T1000 (cell line): ENCODE data around the gene GNAI2.
"Not testable (repeated sequence)": the region's sequence is repeated elsewhere in the genome, so short reads cannot be mapped to it uniquely, and the experiment has no call there.

Source experiments
- DNase-seq: peaks from one replicate; lab custom pipeline; 2025; ENCODE audit warnings: mixed read lengths; lab: John Stamatoyannopoulos, UW

Gene GNAI2

GRCh38 chr3:50226888-50227389 is 9.1 kb upstream of the GNAI2 start:
- DNase-seq = no peak

GRCh38 chr3:50227390-50228183 is 8.4 kb upstream of the GNAI2 start:
- peak; percentile 92 for DNase-seq

GRCh38 chr3:50228184-50228763 is 7.7 kb upstream of the GNAI2 start:
- DNase-seq = not testable (repeated sequence)

GRCh38 chr3:50229490-50229889 is 6.5 kb upstream of the GNAI2 start:
- no peak for DNase-seq

- DNase-seq = no peak
These were observed 5.8 kb upstream of the GNAI2 start for GRCh38 chr3:50230104-50230793.

- DNase-seq = no peak
These were observed 5.2 kb upstream of the GNAI2 start for GRCh38 chr3:50230794-50231125.

- no peak for DNase-seq
These were observed 4.4 kb upstream of the GNAI2 start for GRCh38 chr3:50231581-50231980.

- no peak for DNase-seq
These were observed 3.7 kb upstream of the GNAI2 start for GRCh38 chr3:50232303-50232702.

GRCh38 chr3:50233176-50233575 is 2.8 kb upstream of the GNAI2 start:
- DNase-seq = no peak

- DNase-seq = no peak
These were observed 604 bp downstream of the GNAI2 start for GRCh38 chr3:50236484-50237132.

GRCh38 chr3:50237133-50237651 is 1.2 kb downstream of the GNAI2 start:
- no peak for DNase-seq

- peak; percentile 57 for DNase-seq
These were observed 1.9 kb downstream of the GNAI2 start for GRCh38 chr3:50237754-50238548.

- DNase-seq = no peak
These were observed 2.6 kb downstream of the GNAI2 start for GRCh38 chr3:50238549-50239026.

GRCh38 chr3:50239649-50240048 is 3.6 kb downstream of the GNAI2 start:
- DNase-seq = no peak

- no peak for DNase-seq
These were observed 5.2 kb downstream of the GNAI2 start for GRCh38 chr3:50241163-50241562.

- DNase-seq = no peak
These were observed 5.8 kb downstream of the GNAI2 start for GRCh38 chr3:50241713-50242380.

GRCh38 chr3:50242381-50242770 is 6.4 kb downstream of the GNAI2 start:
- no peak for DNase-seq

GRCh38 chr3:50242851-50243542 is 7.0 kb downstream of the GNAI2 start:
- no peak for DNase-seq

GRCh38 chr3:50243543-50243895 is 7.5 kb downstream of the GNAI2 start:
- DNase-seq = no peak

- not testable (repeated sequence) for DNase-seq
These were observed 8.8 kb downstream of the GNAI2 start for GRCh38 chr3:50244813-50245212.
